ENCODE measurements around the gene XYLB.

XYLB gene

GRCh38 chr3:38365469-38366062 is 19.0 kb downstream of the XYLB start:
- no peak for DNase-seq

GRCh38 chr3:38366082-38366481 is 19.5 kb downstream of the XYLB start:
- no peak for DNase-seq

- DNase-seq, result no peak
Measured at GRCh38 chr3:38367779-38368178, 21.2 kb downstream of the XYLB start.

GRCh38 chr3:38368238-38368637 is 21.7 kb downstream of the XYLB start:
- DNase-seq, result no peak

GRCh38 chr3:38369186-38369585 is 22.6 kb downstream of the XYLB start:
- no peak for DNase-seq

GRCh38 chr3:38370149-38370548 is 23.6 kb downstream of the XYLB start:
- DNase-seq, result no peak

- DNase-seq, result no peak
Measured at GRCh38 chr3:38370861-38371260, 24.3 kb downstream of the XYLB start.

GRCh38 chr3:38371541-38372213 is 25.1 kb downstream of the XYLB start:
- DNase-seq, result no peak

- DNase-seq, result no peak
Measured at GRCh38 chr3:38372214-38372601, 25.6 kb downstream of the XYLB start.

GRCh38 chr3:38374221-38374620 is 27.6 kb downstream of the XYLB start:
- no peak for DNase-seq

GRCh38 chr3:38375072-38375471 is 28.5 kb downstream of the XYLB start:
- no peak for DNase-seq

- no peak for DNase-seq
Measured at GRCh38 chr3:38375488-38376097, 29.0 kb downstream of the XYLB start.

- DNase-seq, result no peak
Measured at GRCh38 chr3:38376098-38376816, 29.7 kb downstream of the XYLB start.

- no peak for DNase-seq
Measured at GRCh38 chr3:38379201-38379770, 32.7 kb downstream of the XYLB start.

- DNase-seq, result no peak
Measured at GRCh38 chr3:38382506-38383080, 36.0 kb downstream of the XYLB start.

- no peak for DNase-seq
Measured at GRCh38 chr3:38383156-38383875, 36.7 kb downstream of the XYLB start.

- no peak for DNase-seq
Measured at GRCh38 chr3:38386992-38387750, 40.6 kb downstream of the XYLB start.

- DNase-seq, result no peak
Measured at GRCh38 chr3:38387862-38388261, 41.3 kb downstream of the XYLB start.

- no peak for DNase-seq
Measured at GRCh38 chr3:38392604-38393163, 46.1 kb downstream of the XYLB start.

GRCh38 chr3:38396239-38396638 is 49.7 kb downstream of the XYLB start:
- no peak for DNase-seq

GRCh38 chr3:38396861-38397260 is 50.3 kb downstream of the XYLB start:
- DNase-seq, result no peak

Measured in NCI-H1694 (cell line).